ENCODE measurements around the gene MT4.
"Not testable (repeated sequence)": the region's sequence is repeated elsewhere in the genome, so short reads cannot be mapped to it uniquely, and the experiment has no call there.

MT4 gene

DNA sequence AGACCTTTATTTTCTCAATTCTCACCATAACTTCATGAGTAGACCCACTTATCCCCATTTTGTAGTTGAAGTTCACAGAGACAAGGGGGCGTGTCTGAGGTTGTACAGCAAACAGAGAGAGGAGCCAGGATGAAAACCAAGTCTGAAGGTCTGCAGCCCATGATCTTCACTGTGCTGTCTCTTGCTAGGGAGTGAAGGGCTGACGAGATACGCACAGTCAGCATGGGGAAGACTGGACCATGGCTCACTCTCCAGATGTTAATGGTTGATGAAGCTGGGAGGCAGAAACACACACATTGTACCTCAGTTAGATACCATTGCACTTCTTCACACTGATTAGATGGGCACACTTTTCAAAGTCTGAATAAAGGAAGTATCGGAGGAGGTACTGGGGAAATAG, 5.8 kb upstream of the MT4 start:
- no peak for DNase-seq (ENCODE audit: low read depth in 2 of 2)

DNA sequence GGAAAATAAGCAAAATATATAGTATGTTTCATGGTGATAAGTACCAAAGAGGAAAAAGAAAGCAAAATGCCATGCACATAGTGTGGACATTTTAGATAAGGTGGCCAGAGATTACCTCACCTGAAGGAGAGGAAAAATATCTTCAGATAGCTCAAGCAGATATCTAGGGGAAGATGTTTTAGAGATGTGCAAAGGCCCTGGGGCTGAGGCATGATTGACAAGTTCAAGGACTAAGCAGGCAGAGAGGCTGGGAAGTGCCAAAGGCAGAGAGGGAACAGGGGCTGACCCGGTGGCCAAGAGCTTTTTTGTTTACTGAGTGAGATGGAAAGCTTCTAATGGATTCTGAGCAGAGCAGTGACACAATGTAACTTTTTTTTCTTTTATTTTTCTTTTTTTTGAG, 4.4 kb upstream of the MT4 start:
- no peak for DNase-seq (ENCODE audit: low read depth in 2 of 2)

DNA sequence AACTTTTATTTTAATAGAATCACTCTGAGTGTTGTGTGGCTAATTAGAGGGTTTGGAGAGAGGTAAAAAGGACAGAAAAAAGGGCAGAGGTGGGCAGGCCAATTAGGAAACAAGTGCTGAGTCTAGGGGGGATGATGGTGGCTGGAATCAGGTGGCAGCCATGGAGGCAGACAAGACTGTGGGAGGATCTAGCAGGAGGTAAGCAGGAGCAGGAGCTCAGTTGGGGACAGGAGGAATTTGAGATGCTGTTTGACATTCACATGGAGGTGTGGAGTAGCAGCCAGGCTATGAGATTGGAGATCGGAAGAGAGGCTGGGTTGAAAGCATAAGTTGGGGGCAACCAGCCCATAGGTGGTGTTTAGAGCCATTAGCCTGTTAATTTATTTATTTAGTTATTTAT, 3.7 kb upstream of the MT4 start:
- no peak for DNase-seq (ENCODE audit: low read depth in 2 of 2)

DNA sequence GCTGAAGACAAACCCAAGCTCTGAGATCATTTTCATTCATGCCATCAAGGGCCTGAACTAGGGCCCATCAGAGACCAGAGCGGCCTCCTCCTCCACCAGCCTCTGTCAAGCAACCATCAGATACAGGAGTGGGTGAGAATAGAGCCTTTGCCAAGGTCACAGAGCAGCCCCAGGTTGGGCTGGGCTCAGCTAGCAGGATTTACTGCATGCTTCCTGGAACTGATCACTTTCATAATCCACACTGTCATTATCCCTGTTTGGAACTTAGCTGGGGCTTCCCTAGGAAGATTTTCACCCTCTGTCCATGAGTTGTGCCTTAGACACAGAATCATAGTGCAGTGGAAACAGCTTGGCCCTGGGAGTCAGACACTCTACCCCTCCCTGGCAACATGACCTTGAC, 5.1 kb downstream of the MT4 start:
- no peak for DNase-seq (ENCODE audit: low read depth in 2 of 2)

DNA sequence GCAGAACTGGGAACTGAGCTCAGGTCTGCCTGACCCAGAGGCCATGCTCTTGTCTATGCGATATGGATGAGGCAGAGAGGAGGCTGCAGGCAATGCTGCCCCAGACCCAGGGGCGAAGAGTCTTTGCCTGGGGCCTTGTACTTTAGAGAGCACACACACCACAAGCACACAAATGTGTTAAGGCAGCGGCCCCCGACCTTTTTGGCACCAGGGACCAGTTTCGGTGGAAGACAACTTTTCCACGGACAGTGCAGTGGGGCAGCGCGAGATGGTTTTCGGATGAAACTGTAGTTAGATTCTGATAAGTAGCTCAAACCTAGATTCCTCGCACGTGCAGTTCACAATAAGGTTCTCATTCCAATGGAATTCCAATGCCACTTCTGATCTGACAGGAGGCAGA, 6.7 kb downstream of the MT4 start:
- no peak for DNase-seq (ENCODE audit: low read depth in 2 of 2)

DNA sequence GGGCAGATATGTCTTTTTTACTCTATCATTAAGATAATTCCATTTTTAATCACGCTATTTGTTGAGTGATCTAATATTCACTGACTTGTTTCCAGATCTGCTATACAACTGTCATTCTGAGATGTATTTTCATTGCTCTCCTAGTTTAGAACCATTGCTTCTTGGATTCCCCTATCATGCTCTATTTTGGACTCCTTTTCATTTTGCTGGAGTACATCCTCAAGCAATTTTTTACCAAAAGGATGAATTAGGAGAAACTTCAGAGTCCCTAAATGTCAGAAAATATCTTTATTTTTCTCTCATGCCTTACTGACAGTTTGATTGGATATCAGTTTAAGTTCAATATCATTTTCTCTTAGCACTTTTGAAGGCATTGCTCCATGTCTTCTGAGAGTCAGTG, 9.8 kb downstream of the MT4 start:
- DNase-seq (ENCODE audit: low read depth in 2 of 2) = no peak

DNA sequence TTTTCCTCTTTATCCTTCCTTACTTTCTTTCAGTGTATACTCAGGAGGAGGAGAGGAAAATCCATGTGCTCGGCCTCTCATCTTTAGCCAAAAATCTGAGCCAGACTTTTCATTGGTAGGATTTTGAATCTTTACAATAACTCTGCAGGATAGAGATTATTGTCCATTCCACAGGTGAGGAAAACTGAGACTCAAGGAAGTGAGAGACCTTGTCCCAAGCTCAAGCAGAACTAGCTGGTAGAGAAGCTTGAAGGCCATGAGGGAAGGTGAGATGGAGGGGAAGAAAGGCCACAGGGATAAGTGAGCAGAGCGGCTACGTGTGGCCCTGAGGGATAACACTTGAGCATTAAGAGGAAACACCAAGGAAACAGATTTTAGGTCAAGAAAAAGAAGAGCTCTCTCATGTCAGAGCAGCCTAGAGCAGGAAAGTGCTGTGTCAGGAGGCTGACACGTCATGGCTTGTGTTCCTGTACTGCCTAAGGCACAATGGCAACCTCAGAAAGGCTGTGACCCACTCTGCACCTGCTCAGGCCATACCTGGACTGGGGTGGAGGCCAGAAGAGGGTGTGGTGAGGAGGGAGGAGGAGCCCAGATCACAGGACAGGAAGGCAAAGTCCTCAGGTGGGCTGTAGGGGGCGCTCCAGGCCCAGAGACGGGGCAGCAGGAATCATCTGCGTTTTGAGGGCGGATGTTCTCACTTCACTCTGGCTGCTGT, 11.9 kb downstream of the MT4 start:
- peak; percentile 73 to 80 for DNase-seq (ENCODE audit: low read depth in 2 of 2)

DNA sequence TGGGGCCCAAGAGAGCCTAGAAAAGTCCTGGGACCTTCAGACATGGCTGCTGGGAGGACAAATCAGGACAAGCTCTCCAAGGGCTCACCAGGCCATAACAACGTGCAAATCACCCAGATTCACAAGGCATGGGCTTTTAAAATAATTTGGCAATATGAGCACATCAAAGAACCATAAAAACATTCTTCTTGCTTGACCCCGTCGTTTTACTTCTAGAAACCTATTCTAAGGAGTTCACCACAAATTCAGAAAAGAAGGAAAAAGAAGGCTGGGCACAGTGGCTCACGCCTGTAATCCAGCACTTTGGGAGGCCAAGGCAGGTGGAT, 12.4 kb downstream of the MT4 start:
- no peak for DNase-seq (ENCODE audit: low read depth in 2 of 2)

DNA sequence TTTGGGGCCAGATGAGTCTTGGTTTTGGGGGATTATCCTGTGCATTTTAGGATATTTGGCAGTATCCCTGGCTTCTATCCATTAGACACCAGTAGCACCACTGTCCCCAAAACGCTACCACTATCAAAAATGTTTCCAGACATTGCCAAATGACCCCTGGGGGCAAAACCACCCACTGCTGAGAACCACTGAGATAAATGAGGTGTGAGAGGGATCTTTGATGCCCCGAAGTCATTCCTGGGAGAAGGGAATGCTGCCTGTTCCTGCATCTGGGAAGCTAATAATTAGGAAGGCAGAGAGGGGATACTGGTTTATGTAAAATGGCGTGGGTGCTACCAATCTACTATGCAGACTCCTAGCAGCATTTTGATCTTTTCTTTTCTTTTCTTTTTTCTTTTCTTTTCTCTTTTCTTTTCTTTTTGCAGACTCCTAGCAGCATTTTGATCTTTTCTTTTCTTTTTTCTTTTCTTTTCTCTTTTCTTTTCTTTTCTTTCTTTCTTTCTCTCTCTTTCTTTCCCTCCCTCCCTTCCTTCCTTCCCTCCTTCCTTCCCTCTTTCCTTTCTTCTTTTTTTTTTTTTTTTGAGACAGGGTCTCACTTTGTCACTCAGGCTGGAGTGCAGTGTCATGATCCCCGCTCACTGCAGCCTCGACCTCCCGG, 15.6 kb downstream of the MT4 start:
- DNase-seq (ENCODE audit: low read depth in 2 of 2) = no peak

DNA sequence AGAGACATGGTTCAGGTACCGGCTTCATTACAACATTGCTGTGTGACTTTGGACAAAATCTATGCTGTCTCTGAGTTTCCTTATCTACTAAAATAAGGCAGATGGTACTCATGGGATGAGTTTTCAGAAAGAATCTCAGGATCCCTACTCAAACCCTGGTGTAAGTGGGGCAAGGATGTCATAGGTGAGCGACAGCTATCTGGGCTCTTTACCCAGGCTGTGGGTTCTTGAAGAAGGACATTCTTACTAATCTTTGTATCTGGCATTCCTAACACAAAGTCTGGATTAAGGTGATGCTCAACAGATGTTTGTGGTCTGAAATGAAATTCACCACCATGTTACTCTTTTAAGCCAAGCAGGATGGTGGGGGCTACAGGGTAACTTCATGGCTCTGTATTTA, 18.0 kb downstream of the MT4 start:
- not testable (repeated sequence) for DNase-seq (ENCODE audit: low read depth in 2 of 2)

DNA sequence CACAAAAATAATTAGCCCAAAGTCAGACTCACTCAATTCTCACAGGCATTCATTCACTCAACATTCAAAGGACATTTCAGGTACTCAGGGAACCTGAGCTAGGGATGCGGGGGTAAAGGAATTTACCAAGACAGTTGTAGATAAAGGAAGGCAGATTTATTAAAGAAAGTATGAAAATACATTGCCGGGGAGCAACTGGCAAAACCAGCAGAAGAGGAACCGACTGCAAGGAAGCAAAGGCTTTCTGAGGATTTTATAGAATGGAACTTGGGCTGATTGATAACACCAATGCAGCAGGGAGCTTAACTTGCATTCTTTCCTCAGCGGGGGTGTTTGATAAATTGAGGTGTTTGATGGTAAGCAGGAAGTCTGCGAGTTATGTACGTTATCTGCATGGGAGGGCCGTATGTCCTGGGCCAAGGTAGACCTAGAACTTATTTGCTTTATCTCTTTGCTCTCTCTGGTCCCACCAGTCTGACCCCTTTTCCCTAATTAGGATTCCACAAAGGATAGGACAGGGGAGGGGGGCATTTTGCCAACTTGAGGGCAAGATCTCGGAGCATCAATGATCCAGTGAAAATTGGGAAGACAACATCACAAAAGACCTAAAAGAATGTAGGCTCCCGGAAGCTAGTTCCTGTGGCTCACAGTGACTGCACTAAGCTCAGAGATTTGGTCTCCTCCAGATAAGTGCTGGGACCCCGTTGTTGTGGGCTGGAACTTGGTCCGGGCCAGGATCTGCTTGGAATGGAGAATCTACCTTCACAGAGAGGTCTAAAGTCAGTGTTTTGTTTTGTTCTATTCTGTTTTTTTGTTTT, 18.7 kb downstream of the MT4 start:
- DNase-seq (ENCODE audit: low read depth in 2 of 2) = no peak

DNA sequence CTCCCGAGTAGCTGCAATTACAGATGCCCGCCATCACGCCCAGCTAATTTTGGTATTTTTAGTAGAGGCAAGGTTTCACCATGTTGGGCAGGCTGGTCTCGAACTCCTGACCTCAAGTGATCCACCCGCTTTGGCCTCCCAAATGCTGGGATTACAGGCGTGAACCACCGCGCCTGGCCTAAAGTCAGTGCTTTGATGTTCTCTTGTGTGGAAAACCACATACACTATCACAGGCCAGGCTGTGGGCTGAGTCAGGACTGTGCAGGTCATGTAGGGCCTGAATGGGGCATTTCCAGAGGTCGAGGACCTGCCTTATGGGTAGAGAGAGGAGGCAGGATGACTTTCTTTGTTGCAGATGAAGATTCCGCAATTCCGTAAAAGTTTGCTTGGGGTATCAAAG, 19.4 kb downstream of the MT4 start:
- DNase-seq (ENCODE audit: low read depth in 2 of 2) = no peak

DNA sequence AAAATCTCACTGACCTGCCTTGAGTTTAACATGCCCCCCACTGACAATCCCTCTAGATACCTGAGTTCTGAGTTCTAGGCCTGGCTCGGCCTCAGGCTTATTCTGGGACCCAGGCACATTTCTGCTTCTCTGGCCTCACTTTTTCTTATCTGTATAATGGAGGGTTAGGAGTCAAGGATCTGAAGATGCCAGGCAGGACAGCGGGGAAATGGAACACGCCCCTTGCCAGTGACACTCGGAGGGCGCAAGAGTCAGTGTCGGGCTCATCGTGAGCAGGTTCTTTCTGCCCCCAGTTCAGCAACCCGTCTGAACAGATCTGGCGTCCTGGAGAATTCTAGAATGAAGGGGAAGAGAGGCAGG, 23.9 kb downstream of the MT4 start:
- DNase-seq (ENCODE audit: low read depth in 2 of 2) = no peak

DNA sequence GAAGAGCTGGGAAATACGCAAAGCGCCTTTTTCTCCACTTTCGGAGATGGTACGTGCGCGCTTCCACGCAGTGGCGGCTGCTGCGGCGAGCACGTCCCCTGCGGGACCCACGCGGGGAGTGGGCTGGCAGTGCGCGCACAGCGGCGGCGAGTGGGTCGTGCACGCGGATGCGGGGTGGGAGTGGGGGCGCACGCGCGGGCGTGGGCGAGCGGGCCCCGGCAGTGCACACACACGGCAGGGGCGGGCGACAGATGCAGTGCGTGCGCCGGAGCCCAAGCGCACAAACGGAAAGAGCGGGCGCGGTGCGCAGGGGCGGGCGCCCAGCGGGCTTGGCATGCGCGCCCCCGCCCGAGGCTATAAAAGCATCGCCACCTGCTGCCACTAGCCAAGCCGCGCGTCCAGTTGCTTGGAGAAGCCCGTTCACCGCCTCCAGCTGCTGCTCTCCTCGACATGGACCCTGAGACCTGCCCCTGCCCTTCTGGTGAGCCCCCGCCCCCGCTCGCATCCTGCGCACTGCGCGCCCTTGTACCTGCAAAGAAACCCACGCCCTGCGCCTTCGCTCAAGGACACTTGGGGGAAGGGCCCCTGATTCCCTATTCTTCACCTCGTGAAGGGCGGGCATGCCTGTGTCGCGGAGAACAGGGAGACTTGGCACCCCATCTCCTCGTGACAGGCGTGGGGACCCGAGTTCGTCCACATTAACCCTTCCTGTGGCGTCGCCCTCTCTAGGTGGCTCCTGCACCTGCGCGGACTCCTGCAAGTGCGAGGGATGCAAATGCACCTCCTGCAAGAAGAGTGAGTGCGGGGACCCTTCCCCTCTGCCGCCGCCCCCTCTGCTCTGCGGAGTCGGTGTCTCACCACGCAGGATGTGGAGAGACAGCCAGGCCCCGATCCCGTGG, 24.5 kb downstream of the MT4 start, which contains the start of gene MT3:
Gene MT3, plus strand, starts transcription at position 388 of the 899 bp plus-strand sequence. Its CDS starts 63 bp downstream, at position 451.
- no peak for DNase-seq (ENCODE audit: low read depth in 2 of 2)

DNA sequence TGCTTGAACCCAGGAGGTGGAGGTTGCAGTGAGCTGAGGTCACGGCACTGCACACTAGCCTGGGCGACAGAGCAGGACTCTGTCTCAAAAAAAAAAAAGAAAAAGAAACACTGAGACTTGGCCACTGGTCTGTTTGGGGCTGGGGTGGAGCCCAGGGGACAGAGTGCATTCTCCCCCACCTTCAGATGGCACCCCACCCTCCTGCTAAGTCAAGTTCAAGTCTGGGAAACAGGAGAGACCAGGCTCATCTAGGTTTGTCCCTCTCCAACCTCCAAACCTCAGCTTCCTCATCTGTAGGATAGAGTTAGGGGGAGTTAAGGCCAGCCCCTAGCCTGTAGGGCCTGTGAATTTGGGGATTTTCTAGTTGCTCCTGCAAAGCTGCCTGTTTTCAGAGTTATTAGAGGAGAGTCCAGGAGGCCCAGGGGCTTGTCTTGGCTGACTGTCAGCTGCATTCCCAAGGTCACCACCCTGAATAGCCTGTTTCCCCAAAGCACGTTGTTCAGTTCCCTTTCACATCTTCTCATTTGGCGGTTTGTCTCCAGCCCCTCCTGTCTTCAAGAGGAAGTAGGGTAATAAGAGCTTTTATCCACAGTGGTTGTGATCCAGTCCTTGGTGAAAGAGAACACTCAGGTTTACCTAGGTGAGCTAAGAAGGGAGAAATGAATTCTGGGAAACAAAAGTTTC, 26.6 kb downstream of the MT4 start:
- no peak for DNase-seq (ENCODE audit: low read depth in 2 of 2)

DNA sequence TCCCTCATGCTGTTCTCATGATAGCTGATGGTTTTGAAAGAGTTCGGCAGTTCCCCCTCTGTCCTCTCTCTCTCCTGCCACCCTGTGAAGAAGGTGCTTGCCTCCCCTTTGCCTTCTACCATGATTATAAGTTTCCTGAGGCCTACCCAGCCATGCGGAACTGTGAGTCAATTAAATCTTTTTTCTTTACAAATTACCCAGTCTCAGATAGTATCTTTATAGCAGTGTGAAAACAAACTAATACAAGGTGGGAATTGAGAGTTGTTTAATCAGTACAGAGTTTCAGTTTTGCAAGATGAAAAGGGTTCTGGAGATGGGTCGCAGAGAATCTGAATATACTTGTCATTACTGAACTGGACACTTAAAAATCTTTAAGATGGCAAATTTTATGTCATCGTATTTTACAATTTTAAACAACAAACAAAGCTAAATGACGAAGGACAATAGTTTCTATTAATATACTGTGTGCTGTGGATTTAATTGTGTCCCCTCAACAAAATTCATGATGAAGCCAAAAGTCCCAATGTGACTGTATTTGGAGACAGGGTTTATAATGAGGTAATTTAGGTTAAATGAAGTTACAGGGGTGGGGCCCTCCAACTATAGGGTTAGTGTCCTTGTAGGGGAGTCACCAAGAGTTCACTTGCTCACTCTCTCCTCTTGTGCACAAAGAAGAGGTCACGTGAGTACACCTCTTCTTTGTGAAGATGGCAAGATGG, 28.9 kb downstream of the MT4 start:
- no peak for DNase-seq (ENCODE audit: low read depth in 2 of 2)

DNA sequence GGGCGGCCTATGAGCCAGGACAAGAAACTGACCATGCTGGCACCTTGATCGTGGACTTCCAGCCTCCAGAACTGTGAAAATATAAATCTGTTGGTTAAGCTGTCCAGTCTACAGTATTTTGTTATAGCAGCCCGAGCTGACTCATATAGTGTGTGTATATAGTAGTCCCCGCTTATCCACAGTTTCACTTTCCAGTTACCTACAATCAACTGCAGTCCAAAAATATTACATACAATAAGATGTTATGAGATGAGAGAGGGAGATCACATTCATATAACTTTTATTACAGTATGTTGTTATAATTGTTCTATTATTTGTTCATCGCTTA, 29.4 kb downstream of the MT4 start:
- DNase-seq (ENCODE audit: low read depth in 2 of 2) = no peak

DNA sequence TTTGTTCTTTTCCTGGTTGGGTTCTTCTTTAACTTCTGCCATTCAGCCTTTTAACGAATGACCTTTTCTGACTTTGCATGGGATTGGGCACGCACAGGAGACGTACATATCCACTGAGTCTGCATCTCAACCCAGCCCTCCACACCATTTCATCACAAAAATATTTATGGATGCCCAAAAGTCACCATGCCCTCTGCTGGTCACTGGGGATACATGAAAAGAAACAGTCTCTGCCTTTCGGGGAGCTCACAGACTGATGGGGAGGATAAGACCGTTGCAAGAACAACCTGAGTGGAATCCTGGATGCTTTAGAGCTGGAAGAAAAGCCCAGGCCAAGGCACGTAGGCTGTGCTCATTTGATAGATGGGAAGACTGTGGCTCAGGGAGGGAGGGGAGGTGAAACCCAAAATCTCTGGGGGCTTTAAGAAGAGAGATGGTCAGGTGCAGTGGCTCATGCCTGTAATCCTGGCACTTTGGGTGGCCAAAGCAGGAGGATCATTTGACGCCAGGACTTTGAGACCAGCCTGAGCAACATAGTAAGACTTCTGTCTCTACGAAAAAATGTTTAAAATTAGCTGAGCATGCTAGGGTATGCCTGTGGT, 35.6 kb downstream of the MT4 start:
- DNase-seq (ENCODE audit: low read depth in 2 of 2) = no peak

DNA sequence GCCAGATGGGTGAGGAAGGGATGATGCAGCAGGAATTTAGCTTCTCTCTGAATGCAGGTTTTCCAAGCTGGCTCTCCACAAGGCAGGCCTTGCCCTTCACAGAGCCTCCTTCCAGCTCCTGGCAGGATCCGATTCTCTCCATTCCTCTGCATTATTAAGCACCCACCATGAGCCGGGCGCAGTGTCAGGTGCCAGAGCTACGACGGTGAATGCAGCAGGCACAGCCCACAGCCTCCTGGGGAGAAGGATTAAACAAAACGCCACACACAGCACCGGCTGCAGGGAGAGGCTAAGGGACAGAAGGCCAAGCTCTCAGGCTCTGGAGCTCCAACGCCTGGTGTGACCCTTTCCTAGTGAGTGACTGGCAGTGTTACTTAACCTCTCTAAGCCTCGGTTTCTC, 36.5 kb downstream of the MT4 start:
- no peak for DNase-seq (ENCODE audit: low read depth in 2 of 2)

DNA sequence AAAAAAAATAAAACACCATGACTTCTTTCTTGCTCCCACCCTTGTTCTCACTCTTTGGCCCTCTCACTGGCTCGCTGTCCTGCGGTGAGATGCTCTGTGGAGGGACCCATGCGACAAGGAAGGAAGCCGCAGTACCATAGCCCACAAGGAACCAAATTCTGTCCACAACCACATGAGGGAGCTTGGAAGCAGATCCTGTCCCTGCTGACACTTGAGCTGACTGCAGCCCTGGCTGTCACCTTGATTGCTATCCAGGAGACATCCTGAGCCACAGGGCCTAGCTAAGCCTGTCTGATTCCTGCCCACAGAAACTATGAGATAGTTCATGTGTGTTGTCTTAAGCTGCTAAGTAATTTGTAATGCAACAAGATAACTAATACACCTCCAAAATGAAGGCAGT, 38.7 kb downstream of the MT4 start:
- no peak for DNase-seq (ENCODE audit: low read depth in 2 of 2)

DNA sequence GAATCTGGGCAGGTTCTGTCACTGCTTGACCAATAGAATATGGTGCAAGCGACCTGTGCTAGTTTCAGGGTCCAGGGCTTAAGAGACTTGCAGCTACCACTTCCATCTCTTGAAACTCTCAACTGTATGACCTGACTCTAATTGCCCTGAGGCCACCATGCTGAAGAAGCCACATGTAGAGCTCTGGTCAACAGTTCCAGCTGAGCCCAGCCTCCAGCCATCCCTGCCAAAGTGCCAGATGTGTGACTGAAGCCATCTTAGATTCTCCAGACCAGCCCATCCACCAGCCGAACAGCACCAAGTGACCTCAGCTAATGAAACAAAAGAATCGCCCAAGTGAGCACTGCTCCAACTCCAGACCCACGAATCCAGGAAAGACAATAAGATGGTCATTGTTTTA, 40.1 kb downstream of the MT4 start:
- DNase-seq (ENCODE audit: low read depth in 2 of 2) = no peak

Data from stimulated activated CD4-positive, alpha-beta T cell treated with anti-CD3 and anti-CD28 coated beads, Interleukin-15, amount 100 ng/mL, for 48 hours (primary cell).